ENCODE measurements around the gene ACAP1.
A peak's percentile ranks its signal among the peaks of the same experiment; 100 is the strongest.

Gene ACAP1

GRCh38 chr17:7383371-7383741, 47.0 kb downstream of the ACAP1 start:
- DNase-seq (ENCODE audit: extremely low read depth in 1 of 2, low read depth in 1 of 2): no peak

- DNase-seq (ENCODE audit: extremely low read depth in 1 of 2, low read depth in 1 of 2): peak; percentile 54 to 62
Measured at GRCh38 chr17:7383742-7384488, 47.6 kb downstream of the ACAP1 start.

- DNase-seq (ENCODE audit: extremely low read depth in 1 of 2, low read depth in 1 of 2): no peak
Measured at GRCh38 chr17:7384489-7385081, 48.3 kb downstream of the ACAP1 start.

- no peak for DNase-seq (ENCODE audit: extremely low read depth in 1 of 2, low read depth in 1 of 2)
Measured at GRCh38 chr17:7388856-7389255, 52.5 kb downstream of the ACAP1 start.

- no peak for DNase-seq (ENCODE audit: extremely low read depth in 1 of 2, low read depth in 1 of 2)
Measured at GRCh38 chr17:7389924-7390910, 53.9 kb downstream of the ACAP1 start.

GRCh38 chr17:7391307-7391706, 55.0 kb downstream of the ACAP1 start:
- DNase-seq (ENCODE audit: extremely low read depth in 1 of 2, low read depth in 1 of 2): no peak

DNA sequence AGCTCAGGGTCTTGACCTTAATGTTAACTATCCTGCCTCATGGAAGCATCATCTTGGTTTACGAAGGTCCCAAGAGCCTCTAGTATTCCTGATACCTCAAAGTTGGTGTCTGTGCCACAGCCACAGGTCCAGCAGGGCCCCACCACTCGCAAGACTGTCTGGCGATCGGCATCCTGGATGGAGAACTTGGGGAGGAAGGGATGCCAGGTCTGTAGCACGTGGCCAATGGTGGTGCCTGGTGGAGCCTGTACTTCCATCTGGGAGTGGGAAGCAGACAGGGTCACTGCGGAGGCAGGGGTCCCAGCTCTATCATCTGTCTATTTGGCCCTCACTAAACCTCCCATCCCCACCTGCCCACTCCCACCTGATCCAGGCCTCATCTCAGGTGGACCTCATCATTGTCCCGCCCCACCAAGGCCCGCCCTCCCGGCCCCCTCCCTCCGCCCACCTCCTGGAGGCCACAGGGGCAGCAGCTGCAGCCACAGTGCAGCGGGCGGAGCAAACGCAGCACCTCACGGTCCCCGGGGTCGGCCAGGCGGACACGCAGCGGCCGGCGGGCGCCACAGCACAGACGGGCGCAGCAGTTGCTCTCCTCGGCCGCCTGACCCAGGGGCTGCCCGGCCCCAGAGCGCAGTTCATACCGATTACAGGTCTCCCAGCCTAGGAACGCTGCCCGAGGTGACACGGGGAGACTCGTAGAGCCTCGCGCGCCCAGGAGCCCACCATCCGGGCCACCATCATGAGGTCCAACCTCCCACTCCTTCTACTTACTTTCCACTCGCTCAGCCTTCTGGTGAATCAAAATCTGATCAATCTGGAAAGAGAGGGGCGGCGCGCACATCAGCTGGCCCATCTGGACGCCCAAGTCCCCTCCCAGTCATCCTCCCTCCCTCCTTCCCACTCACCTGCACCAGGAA, 56.6 kb downstream of the ACAP1 start:
- DNase-seq (ENCODE audit: extremely low read depth in 1 of 2, low read depth in 1 of 2): no peak

GRCh38 chr17:7393613-7394451, 57.5 kb downstream of the ACAP1 start:
- DNase-seq (ENCODE audit: extremely low read depth in 1 of 2, low read depth in 1 of 2): peak in 1 of 2 donors; percentile 42

DNA sequence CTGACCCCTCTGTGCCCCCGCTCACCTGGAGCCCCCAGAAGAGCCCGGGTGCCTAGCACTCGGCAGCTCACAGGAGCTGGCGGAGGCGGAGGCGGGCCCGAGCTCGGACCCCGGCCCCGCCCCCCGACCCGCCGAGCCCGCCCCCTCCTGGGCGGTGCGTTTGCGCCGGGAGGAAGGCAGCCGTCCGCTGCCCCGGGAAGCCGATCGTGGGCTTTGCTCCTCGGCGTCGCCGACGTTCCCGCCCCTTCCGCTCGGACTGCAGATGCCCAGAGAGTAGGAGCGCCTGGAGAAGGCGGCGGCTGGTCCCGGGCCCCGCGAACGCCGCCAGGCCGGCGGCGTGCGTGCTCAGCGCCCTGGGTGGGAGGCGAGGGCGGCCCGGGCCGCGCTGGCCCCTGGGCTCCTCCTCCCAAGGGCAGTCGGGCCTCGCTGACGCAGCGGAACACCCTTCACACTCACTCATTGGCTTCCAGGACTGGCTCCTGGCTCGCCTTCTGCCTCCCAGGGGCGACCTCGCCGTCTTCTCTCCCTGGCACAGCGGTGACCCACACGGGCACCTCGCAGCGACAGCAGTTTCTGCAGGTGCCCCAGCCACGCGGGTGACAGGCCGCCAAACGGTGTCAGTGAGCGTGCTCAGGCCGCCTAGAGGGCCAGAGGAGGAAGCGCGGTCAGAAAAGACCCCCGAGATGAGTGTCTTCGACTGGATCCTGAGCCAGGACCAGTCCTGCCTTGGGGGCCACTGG, 58.3 kb downstream of the ACAP1 start, which contains the start of gene PLSCR3:
PLSCR3 (minus strand) TSS at position 74 of the 740 bp plus-strand sequence. CDS start 415 bp downstream, outside the sequence.
- DNase-seq (ENCODE audit: extremely low read depth in 1 of 2, low read depth in 1 of 2): peak; percentile 72 to 81

- DNase-seq (ENCODE audit: extremely low read depth in 1 of 2, low read depth in 1 of 2): no peak
Measured at GRCh38 chr17:7396147-7396546, 59.8 kb downstream of the ACAP1 start.

DNA sequence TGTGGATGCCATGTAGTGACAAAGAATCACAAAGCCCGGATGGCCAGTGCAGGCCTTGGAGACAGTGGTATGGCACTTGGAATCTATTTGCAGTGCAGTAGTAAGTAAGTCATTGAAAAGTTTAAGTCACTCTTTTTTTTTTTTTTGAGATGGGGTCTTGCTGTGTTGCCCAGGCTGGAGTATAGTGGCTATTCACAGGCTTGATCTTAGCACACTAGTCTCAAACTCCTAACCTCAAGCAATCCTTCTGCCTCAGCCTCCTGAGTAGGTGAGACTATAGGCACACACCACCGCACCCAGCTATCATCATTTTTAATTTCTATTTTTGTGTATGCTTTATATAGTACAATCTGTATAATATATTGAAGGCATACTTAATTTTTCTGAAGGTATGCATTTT, 62.3 kb downstream of the ACAP1 start:
- no peak for DNase-seq (ENCODE audit: extremely low read depth in 1 of 2, low read depth in 1 of 2)

All from stimulated activated CD8-positive, alpha-beta memory T cell treated with anti-CD3 and anti-CD28 coated beads, Interleukin-7, amount 100 ng/mL, for 48 hours (primary cell).